Cerebellar nuclear complex (tissue), 1 donor: ENCODE measurements around the gene G3BP2.

Experiments
- DNase-seq, 2 experiments: peaks; one replicate each; lab custom pipeline; 2025; lab: John Stamatoyannopoulos, UW

The G3BP2 gene

GRCh38 chr4:75637827-75638226 lies 35.4 kb downstream of the G3BP2 start:
- no peak for DNase-seq

- DNase-seq, result no peak
Observed at GRCh38 chr4:75637176-75637575, 36.0 kb downstream of the G3BP2 start.

GRCh38 chr4:75634951-75635350 lies 38.3 kb downstream of the G3BP2 start:
- no peak for DNase-seq

- DNase-seq, result no peak
Observed at GRCh38 chr4:75634281-75634680, 38.9 kb downstream of the G3BP2 start.

- DNase-seq, result no peak
Observed at GRCh38 chr4:75633846-75634245, 39.4 kb downstream of the G3BP2 start.

- DNase-seq, result no peak
Observed at GRCh38 chr4:75630937-75631329, 42.3 kb downstream of the G3BP2 start.

GRCh38 chr4:75630174-75630936 lies 42.9 kb downstream of the G3BP2 start, which contains the start of gene CDKL2:
Gene CDKL2 (minus strand): TSS chr4:75630528. CDS start chr4:75625988, 4,540 bp downstream.
- DNase-seq, result peak; percentile 30 to 75

GRCh38 chr4:75629239-75629638 lies 44.0 kb downstream of the G3BP2 start:
- no peak for DNase-seq

- DNase-seq, result no peak
Observed at GRCh38 chr4:75623026-75623425, 50.2 kb downstream of the G3BP2 start.

- DNase-seq, result no peak
Observed at GRCh38 chr4:75621715-75622114, 51.5 kb downstream of the G3BP2 start.

- no peak for DNase-seq
Observed at GRCh38 chr4:75612306-75612705, 60.9 kb downstream of the G3BP2 start.

- no peak for DNase-seq
Observed at GRCh38 chr4:75605928-75606327, 67.3 kb downstream of the G3BP2 start.

- no peak for DNase-seq
Observed at GRCh38 chr4:75599647-75600046, 73.6 kb downstream of the G3BP2 start.

- no peak for DNase-seq
Observed at GRCh38 chr4:75598390-75598789, 74.8 kb downstream of the G3BP2 start.

- DNase-seq, result no peak
Observed at GRCh38 chr4:75596061-75596460, 77.2 kb downstream of the G3BP2 start.

- no peak for DNase-seq
Observed at GRCh38 chr4:75593393-75593792, 79.8 kb downstream of the G3BP2 start.
